Measurements from ENCODE around the gene CACNA1B. TPM values are rescaled to one million over a fixed set of nuclear protein-coding genes. Genes with fewer than 3 reads are reported as not detected.

The CACNA1B gene
- total and polyA plus RNA-seq, 2 of the 13 experiments (the other 11 are each of a cell fraction or from before 2014, with no cell fraction given), result under 0.01 to 0.04 TPM

GRCh38 chr9:137974746-137975526 is 97.4 kb downstream of the CACNA1B start:
- no peak for DNase-seq (ENCODE audit: low spot score)
- H3K4me3 ChIP-seq (replicated peaks in 1 of 3; ENCODE audit: insufficient read depth in 1 of 3, low read depth in 2 of 3, low read length in 3 of 3), result no peak overlapping the region
- H3K36me3 ChIP-seq (replicated peaks in 1 of 2; ENCODE audit: control insufficient read depth in 1 of 2, insufficient read depth in 2 of 2, low read length in 2 of 2), result no peaks in the 10 kb centered on the region
- H2AFZ ChIP-seq (ENCODE audit: low read length), result no peak overlapping the region
- BruUV-seq (replicated peaks), result no TSS peak
- H3K4me2 ChIP-seq (ENCODE audit: low read depth, low read length), result no peak overlapping the region
- in situ Hi-C loops (cut with HindIII; ENCODE audit: extremely low pct_ligation_motif_present, low pct_unique_long_range_greater_than_20kb), result no loop called here
- no peaks in the 10 kb centered on the region for H3K9me3 ChIP-seq (ENCODE audit: low read length)
- H3K27ac ChIP-seq (ENCODE audit: extremely low read length, insufficient read depth, low read length), result no peak overlapping the region
- 34% methylated on average over 9 of the region's 15 CpGs for WGBS (ENCODE audit: low lambda C conversion rate)
- H3K9ac ChIP-seq (ENCODE audit: insufficient read depth, low read depth, low read length), result no peak overlapping the region
- no peak for FAIRE-seq
- H4K20me1 ChIP-seq (ENCODE audit: insufficient read depth, low read length), result no peaks in the 10 kb centered on the region
- peaks cover 5% of the 10 kb centered on the region; the same call in 1 of the 2 replicates for H3K4me1 ChIP-seq (ENCODE audit: insufficient read depth, low read length)
- no peaks in the 10 kb centered on the region for H3K79me2 ChIP-seq (ENCODE audit: insufficient read depth, low read length)
- intact Hi-C loops (cut with micrococcal nuclease; ENCODE audit: unreplicated experiment), result loop anchor here (5.0 kb wide), 1 partner anchor 1728 kb away; the partner anchor contains the start of gene QSOX2
- ChIA-PET CTCF (ENCODE audit: low intra/inter-chr PET ratio, low total read pairs) (no interaction called here), POLR2A (no interaction called here)
- ATAC-seq, result no peak; the same call in 2 of the 3 replicates
- peaks cover 0 to 19% of the 10 kb centered on the region in 2 experiments; a peak in 4 of 5 replicates for H3K27me3 ChIP-seq (ENCODE audit: control insufficient read depth in 1 of 2, insufficient read depth in 2 of 2, low read length in 2 of 2)
- TF ChIP-seq NFIC (IDR thresholded peaks at IDR 0.05; ENCODE audit: low read length) (no peak), MLX (CRISPR knock-in tag; IDR thresholded peaks at IDR 0.05) (no peak), ZSCAN5A (CRISPR knock-in tag; IDR thresholded peaks at IDR 0.05; ENCODE audit: borderline replicate concordance) (no peak), ATM (IDR thresholded peaks at IDR 0.05; ENCODE audit: borderline replicate concordance) (no peak), REXO4 (CRISPR knock-in tag; IDR thresholded peaks at IDR 0.05; ENCODE audit: borderline replicate concordance) (no peak), ZNF740 (CRISPR knock-in tag; IDR thresholded peaks at IDR 0.05) (no peak), ZNF18 (CRISPR knock-in tag; IDR thresholded peaks at IDR 0.05; ENCODE audit: insufficient replicate concordance) (no peak), ZEB1 (IDR thresholded peaks at IDR 0.05; ENCODE audit: insufficient replicate concordance, low read depth) (no peak)
- TF ChIP-seq, protein P1, sequence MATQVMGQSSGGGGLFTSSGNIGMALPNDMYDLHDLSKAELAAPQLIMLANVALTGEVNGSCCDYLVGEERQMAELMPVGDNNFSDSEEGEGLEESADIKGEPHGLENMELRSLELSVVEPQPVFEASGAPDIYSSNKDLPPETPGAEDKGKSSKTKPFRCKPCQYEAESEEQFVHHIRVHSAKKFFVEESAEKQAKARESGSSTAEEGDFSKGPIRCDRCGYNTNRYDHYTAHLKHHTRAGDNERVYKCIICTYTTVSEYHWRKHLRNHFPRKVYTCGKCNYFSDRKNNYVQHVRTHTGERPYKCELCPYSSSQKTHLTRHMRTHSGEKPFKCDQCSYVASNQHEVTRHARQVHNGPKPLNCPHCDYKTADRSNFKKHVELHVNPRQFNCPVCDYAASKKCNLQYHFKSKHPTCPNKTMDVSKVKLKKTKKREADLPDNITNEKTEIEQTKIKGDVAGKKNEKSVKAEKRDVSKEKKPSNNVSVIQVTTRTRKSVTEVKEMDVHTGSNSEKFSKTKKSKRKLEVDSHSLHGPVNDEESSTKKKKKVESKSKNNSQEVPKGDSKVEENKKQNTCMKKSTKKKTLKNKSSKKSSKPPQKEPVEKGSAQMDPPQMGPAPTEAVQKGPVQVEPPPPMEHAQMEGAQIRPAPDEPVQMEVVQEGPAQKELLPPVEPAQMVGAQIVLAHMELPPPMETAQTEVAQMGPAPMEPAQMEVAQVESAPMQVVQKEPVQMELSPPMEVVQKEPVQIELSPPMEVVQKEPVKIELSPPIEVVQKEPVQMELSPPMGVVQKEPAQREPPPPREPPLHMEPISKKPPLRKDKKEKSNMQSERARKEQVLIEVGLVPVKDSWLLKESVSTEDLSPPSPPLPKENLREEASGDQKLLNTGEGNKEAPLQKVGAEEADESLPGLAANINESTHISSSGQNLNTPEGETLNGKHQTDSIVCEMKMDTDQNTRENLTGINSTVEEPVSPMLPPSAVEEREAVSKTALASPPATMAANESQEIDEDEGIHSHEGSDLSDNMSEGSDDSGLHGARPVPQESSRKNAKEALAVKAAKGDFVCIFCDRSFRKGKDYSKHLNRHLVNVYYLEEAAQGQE (IDR thresholded peaks at IDR 0.05; ENCODE audit: borderline replicate concordance in 1 of 2, low read depth in 1 of 2, low read length in 2 of 2), result no peak
- TF ChIP-seq, protein P2, sequence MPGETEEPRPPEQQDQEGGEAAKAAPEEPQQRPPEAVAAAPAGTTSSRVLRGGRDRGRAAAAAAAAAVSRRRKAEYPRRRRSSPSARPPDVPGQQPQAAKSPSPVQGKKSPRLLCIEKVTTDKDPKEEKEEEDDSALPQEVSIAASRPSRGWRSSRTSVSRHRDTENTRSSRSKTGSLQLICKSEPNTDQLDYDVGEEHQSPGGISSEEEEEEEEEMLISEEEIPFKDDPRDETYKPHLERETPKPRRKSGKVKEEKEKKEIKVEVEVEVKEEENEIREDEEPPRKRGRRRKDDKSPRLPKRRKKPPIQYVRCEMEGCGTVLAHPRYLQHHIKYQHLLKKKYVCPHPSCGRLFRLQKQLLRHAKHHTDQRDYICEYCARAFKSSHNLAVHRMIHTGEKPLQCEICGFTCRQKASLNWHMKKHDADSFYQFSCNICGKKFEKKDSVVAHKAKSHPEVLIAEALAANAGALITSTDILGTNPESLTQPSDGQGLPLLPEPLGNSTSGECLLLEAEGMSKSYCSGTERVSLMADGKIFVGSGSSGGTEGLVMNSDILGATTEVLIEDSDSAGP (CRISPR knock-in tag; IDR thresholded peaks at IDR 0.05; ENCODE audit: borderline replicate concordance), result no peak

All from HepG2 (cell line).